K562 (cell line): Measurements from ENCODE around the gene PIN1. TPM values are rescaled to one million over a fixed set of nuclear protein-coding genes. Genes with fewer than 3 reads are reported as not detected.

Source experiments
- ATAC-seq: fragments of 200-7000 bp; cut with Tn5 transposase; 3 replicates; pipeline ENCODE4 v1.9.1; 2020; ENCODE audit warnings: moderate library complexity
- BruUV-seq: library from RNA; stranded (reverse); fragments of 400-500 nt; replicated peaks from 2 replicates; lab custom pipeline; 2021; lab: Mats Ljungman, UMichigan
- CTCF ChIA-PET: fragments of 300-600 bp; formaldehyde crosslinking; extraction: SDS; loops from one replicate; lab custom pipeline; 2021; ENCODE audit warnings: low intra/inter-chr PET ratio; lab: Yijun Ruan, JAX
- POLR2A ChIA-PET: fragments of 300-600, 350-650 bp; sonication (Branson Sonifier 250); formaldehyde crosslinking; extraction: SDS; loops from one replicate; lab custom pipeline; 2021; ENCODE audit warnings: antibody characterized with exemption, inconsistent platforms; lab: Yijun Ruan, JAX
- DNase-seq, 4 experiments: peaks; one replicate each; pipeline versions ENCODE4 v3.0.0 to v3.0.0-alpha.2; 2011 to 2018; ENCODE audit warnings: low spot score in 3 of 4, mixed read lengths in 3 of 4; ENCODE audit errors: extremely low read depth in 1 of 4
- FAIRE-seq: peaks from 2 replicates; lab custom pipeline; 2011; peaks lifted over from hg19 to GRCh38; lab: Jason Lieb, UNC
- H2AFZ ChIP-seq: 2 replicates; pipeline ENCODE4 v1.6.0; 2011; ENCODE audit warnings: low read depth, low read length, control low read depth, inconsistent platforms
- H3K27ac ChIP-seq: fragments of 200-600 bp; 3 replicates; pipeline ENCODE4 v1.8.0; 2011; ENCODE audit warnings: low read depth, mild to moderate bottlenecking, control low read depth, inconsistent platforms, low read length, moderate library complexity, mixed read lengths; ENCODE audit errors: extremely low read depth
- H3K27me3 ChIP-seq, 2 experiments: fragments of 300-600 bp in 1 of 2; 2 replicates in 1 of 2; 3 replicates in 1 of 2; pipeline versions ENCODE4 v1.6.0 to v1.8.0; 2011; ENCODE audit warnings: inconsistent platforms in 2 of 2, low read length in 2 of 2, mild to moderate bottlenecking in 1 of 2, mixed read lengths in 1 of 2, moderate library complexity in 1 of 2; ENCODE audit not compliant: control insufficient read depth in 2 of 2, insufficient read depth in 2 of 2
- H3K36me3 ChIP-seq: fragments of 300-600 bp; 3 replicates; pipeline ENCODE4 v1.8.0; 2011; ENCODE audit warnings: mild to moderate bottlenecking, low read length, inconsistent platforms; ENCODE audit not compliant: control insufficient read depth, insufficient read depth
- H3K4me1 ChIP-seq, 2 experiments: fragments of 200-600 bp in 1 of 2; replicated peaks in 1 of 2; 2 replicates in 1 of 2; 3 replicates in 1 of 2; pipeline versions ENCODE4 v1.5.1 to v1.8.0; 2011; ENCODE audit warnings: inconsistent platforms in 2 of 2, low read length in 2 of 2, mild to moderate bottlenecking in 1 of 2, mixed read lengths in 1 of 2, moderate library complexity in 1 of 2; ENCODE audit not compliant: control insufficient read depth in 2 of 2, insufficient read depth in 2 of 2
- H3K4me2 ChIP-seq: 2 replicates; pipeline ENCODE4 v1.6.1; 2011; ENCODE audit warnings: low read length, control low read depth, inconsistent platforms, mixed read lengths; ENCODE audit not compliant: insufficient read depth
- H3K4me3 ChIP-seq: fragments of 200-600 bp; sonication (generic), shearing (Covaris generic); 2 replicates; pipeline ENCODE4 v1.5.1; 2016; ENCODE audit warnings: control low read depth, inconsistent platforms
- H3K79me2 ChIP-seq: fragments of 200-600 bp; 3 replicates; pipeline ENCODE4 v1.8.0; 2011; ENCODE audit warnings: low read length, inconsistent platforms; ENCODE audit not compliant: control insufficient read depth, insufficient read depth
- H3K9ac ChIP-seq, 2 experiments: 2 replicates each; pipeline versions ENCODE4 v1.6.0 to v1.6.1; 2011; ENCODE audit warnings: low read depth in 2 of 2, low read length in 2 of 2, control low read depth in 1 of 2, inconsistent platforms in 1 of 2, mild to moderate bottlenecking in 1 of 2, mixed read lengths in 1 of 2; ENCODE audit not compliant: insufficient read depth in 1 of 2
- H3K9me1 ChIP-seq: one replicate; pipeline ENCODE4 v1.6.0; 2011; ENCODE audit warnings: inconsistent platforms, mild to moderate bottlenecking, low read length, moderate library complexity; ENCODE audit not compliant: control insufficient read depth, insufficient read depth
- H3K9me3 ChIP-seq: replicated peaks from 2 replicates; pipeline ENCODE4 v1.5.1; 2011; ENCODE audit warnings: low read depth, low read length, inconsistent platforms; ENCODE audit not compliant: control insufficient read depth, insufficient read depth
- H4K20me1 ChIP-seq: replicated peaks from 2 replicates; pipeline ENCODE4 v1.6.1; 2011; ENCODE audit warnings: low read length, inconsistent platforms, mixed read lengths; ENCODE audit not compliant: control insufficient read depth, insufficient read depth
- ESRRA ChIP-seq: fragments of 450-650 bp; IDR thresholded peaks from 2 replicates; pipeline ENCODE4 v1.6.1; 2014; ENCODE audit warnings: low read depth, mild to moderate bottlenecking, moderate library complexity, borderline replicate concordance
- ETV5 ChIP-seq: sonication (generic); formaldehyde crosslinking; IDR thresholded peaks from 2 replicates; pipeline ENCODE4 v1.4.0; 2020; ENCODE audit warnings: low read depth, mild to moderate bottlenecking, missing genetic modification reagents
- GABPB2 ChIP-seq: fragments of 250-450 bp; sonication (Bioruptor Pico); conservative IDR thresholded peaks from 2 replicates; pipeline ENCODE4 v1.5.1; 2021; ENCODE audit warnings: mild to moderate bottlenecking
- MTA2 ChIP-seq: fragments of 450-650 bp; IDR thresholded peaks from 2 replicates; pipeline ENCODE4 v1.6.1; 2016; ENCODE audit warnings: low read depth
- MYC ChIP-seq, 2 experiments: fragments of 250-450 bp in 1 of 2; sonication (Bioruptor Pico) in 1 of 2; IDR thresholded peaks; 2 replicates each; pipeline versions ENCODE4 v1.5.1 to v1.6.1; 2012 to 2021; ENCODE audit warnings: low read depth in 2 of 2, borderline replicate concordance in 1 of 2, improper control_type of control experiment in 1 of 2, low read length in 1 of 2, mild to moderate bottlenecking in 1 of 2, moderate library complexity in 1 of 2
- PCBP2 ChIP-seq: fragments of 200-400 bp; formaldehyde crosslinking; IDR thresholded peaks from 2 replicates; pipeline ENCODE4 v1.6.1; 2018; ENCODE audit warnings: low read length, low read depth, mild to moderate bottlenecking, moderate library complexity; ENCODE audit not compliant: poor library complexity, severe bottlenecking
- PHF20 ChIP-seq: fragments of 450-650 bp; IDR thresholded peaks from 2 replicates; pipeline ENCODE4 v1.6.1; 2018; ENCODE audit not compliant: partially characterized antibody
- POLR2A ChIP-seq: fragments of 450-650 bp; conservative IDR thresholded peaks from 2 replicates; pipeline ENCODE4 v1.6.1; 2016
- TRIM28 ChIP-seq: fragments of 450-650 bp; IDR thresholded peaks from 2 replicates; pipeline ENCODE4 v1.6.1; 2017
- WGBS: fragments of 100-300 bp; shearing (Covaris generic); methylation state at CpG from one replicate; pipeline ENCODE4 v1.1.6; 2016; ENCODE audit warnings: low coverage, mixed read lengths; ENCODE audit not compliant: insufficient coverage; ENCODE audit errors: missing lambda C conversion rate; 5-methylcytosine and 5-hydroxymethylcytosine counted together
- in situ Hi-C: fragments of 300-500 bp; cut with MboI; formaldehyde crosslinking; loops from 4 replicates; pipeline ENCODE4 v1.15.0; 2018; ENCODE audit warnings: inconsistent platforms, mixed read lengths
- intact Hi-C: fragments of 100-400 bp; cut with micrococcal nuclease; formaldehyde crosslinking; loops from 2 replicates; pipeline ENCODE4 v1.14.2; 2022
- polyA plus RNA-seq, 8 experiments: library from polyadenylated mRNA; depleted of rRNA in 4 of 8; stranded (reverse) in 5 of 8; unstranded in 3 of 8; fragments of >200 nt; fragmentation: Nextera tagmentation in 2 of 8; fragmentation: Illumina TruSeq in 1 of 8; extraction: Ambion mirVana in 2 of 8; extraction: Trizol in 1 of 8; gene quantifications; 2 replicates each; pipeline versions ENCODE4 v1.2.1 to v1.2.3, GENCODE V29; 2011 to 2014; ENCODE audit warnings: inconsistent platforms in 1 of 8, missing spikeins in 1 of 8
- total RNA-seq, 7 experiments: library from RNA; depleted of rRNA in 6 of 7; stranded (reverse); fragments of >200 nt in 6 of 7; fragmentation: Illumina TruSeq in 2 of 7; extraction: Trizol in 2 of 7; gene quantifications; 2 replicates each; pipeline versions ENCODE4 v1.2.1 to v1.2.3, GENCODE V29; 2011 to 2021; ENCODE audit warnings: low replicate concordance in 1 of 7
- TF ChIP-seq, protein P1 (sequence below), 3 experiments: fragments of 200-800 bp in 1 of 3; fragments of 250-450 bp in 1 of 3; fragments of 450-650 bp in 1 of 3; sonication (Bioruptor Pico) in 1 of 3; sonication (Bioruptor generic) in 1 of 3; formaldehyde crosslinking in 1 of 3; IDR thresholded peaks; 2 replicates each; pipeline versions ENCODE4 v1.6.1 to v1.8.0; 2016 to 2022; ENCODE audit warnings: mild to moderate bottlenecking in 2 of 3, missing genetic modification characterization in 2 of 3, missing compliant biosample characterization in 1 of 3, moderate library complexity in 1 of 3
- TF ChIP-seq, protein P2 (sequence below): sonication (generic); formaldehyde crosslinking; IDR thresholded peaks from 2 replicates; pipeline ENCODE4 v1.8.0; 2022; ENCODE audit warnings: mild to moderate bottlenecking, missing genetic modification reagents

The PIN1 gene
- total and polyA plus RNA-seq, 9 of the 15 experiments (the other 6 are each of a cell fraction or from before 2014, with no cell fraction given), result 1.6 to 178 (median 42.5) TPM

DNA sequence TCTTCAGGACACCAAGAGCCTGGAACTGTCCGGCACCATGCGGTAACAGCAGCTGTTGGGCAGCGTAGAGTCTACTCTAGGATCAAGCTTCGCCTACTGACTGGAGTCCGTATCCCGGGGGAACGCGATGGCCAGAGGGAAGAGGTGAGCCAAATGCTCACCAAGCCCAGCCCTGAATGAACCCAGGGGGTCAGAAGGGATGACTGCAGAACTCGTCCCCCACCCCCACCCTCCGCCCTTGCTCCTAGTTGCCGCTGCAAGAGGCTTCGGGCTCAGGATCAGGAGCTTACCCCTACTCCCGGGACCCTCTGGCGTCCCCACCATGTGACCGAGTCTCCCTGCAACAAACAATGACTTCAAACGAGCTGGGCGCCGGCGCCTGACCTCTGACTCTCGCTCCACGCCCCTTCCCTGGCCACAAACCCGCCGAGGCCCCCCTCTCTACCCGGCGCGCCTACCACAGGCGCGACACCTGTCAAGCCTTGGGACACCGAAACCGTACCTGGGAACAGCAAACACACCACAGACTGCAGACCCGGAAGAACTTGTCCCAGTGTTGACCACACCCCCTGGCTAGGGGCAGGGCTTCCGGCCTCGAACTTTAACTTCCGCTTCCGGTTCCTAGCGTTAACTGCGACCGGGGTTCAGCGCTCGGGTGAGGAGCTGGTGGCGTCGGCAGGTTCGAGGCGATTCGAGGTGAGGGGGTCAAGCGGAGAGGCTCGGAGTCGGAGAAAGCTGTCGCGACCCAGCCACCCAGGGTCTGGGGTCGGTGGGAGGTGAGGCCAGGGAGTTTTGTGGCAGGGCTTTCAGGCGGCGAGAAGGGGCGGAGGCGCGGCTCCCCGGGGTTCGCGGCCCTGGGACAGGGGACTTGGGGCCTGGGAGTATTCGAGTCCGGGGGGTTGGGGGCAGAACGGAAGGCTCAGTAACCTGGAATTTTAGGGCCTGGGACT is 7.6 kb upstream of the PIN1 start, which contains the start of gene UBL5:
Gene UBL5, plus strand, starts transcription at position 630 of the 950 bp plus-strand sequence. CDS start 420 bp downstream, outside the sequence.
- H3K9me3 ChIP-seq, result no peaks in the 10 kb centered on the region
- peak within 1 kb of the TSS; percentile 90 for H3K4me2 ChIP-seq
- no peaks in the 10 kb centered on the region; the same call in 1 of the 2 replicates for H4K20me1 ChIP-seq
- H3K27ac ChIP-seq, result peak within 1 kb of the TSS; percentile 66
- no peaks in the 10 kb centered on the region for H3K9me1 ChIP-seq
- POLR2A ChIA-PET, result interaction anchor here (0.5 to 1.6 kb wide), 8 partner anchors 9 to 1698 kb away, joined by 3 to 4 read pairs (median 4); no protein-coding TSS in a partner anchor
- in situ Hi-C loops, result no loop called here
- peaks cover 31% of the 10 kb centered on the region; the same call in 2 of the 3 replicates for H3K36me3 ChIP-seq
- FAIRE-seq (peak; percentile 95), DNase-seq (peak; percentile 85 to 96 (median 92)), ATAC-seq (peak; percentile 98)
- TSS peak; percentile 85 for BruUV-seq
- peak within 1 kb of the TSS; percentile 83 for H2AFZ ChIP-seq
- H3K9ac ChIP-seq, result peak within 1 kb of the TSS; percentile 88 to 99
- WGBS, result under 1% methylated on average over 54 of the region's 62 CpGs
- peaks cover 46% of the 10 kb centered on the region for H3K79me2 ChIP-seq
- CTCF ChIA-PET, result interaction anchor here (0.6 kb wide), 1 partner anchor 11 kb away, joined by 3 read pairs; no protein-coding TSS in a partner anchor
- intact Hi-C loops, result no loop called here
- peak within 1 kb of the TSS; percentile 80 for H3K4me3 ChIP-seq
- no peaks in the 10 kb centered on the region for H3K27me3 ChIP-seq
- peaks cover 2 to 15% of the 10 kb centered on the region in 2 experiments; a peak in 3 of 5 replicates for H3K4me1 ChIP-seq
- peak; percentile 52; the same call in 1 of the 2 replicates for TF ChIP-seq ETV5 (CRISPR knock-in tag)
- peak; percentile 70 for TF ChIP-seq MTA2
- TF ChIP-seq PHF20, result peak; percentile 94
- TF ChIP-seq MYC (IDR thresholded peaks at IDR 0.05; ENCODE audit: low read depth, low read length), result peak; percentile 75; the same call in 1 of the 2 replicates
- peak; percentile 49; the same call in 1 of the 2 replicates for TF ChIP-seq MYC (CRISPR knock-in tag; IDR thresholded peaks at IDR 0.05; ENCODE audit: borderline replicate concordance, low read depth)
- TF ChIP-seq GABPB2 (CRISPR knock-in tag), result no peak
- TF ChIP-seq, protein P1, sequence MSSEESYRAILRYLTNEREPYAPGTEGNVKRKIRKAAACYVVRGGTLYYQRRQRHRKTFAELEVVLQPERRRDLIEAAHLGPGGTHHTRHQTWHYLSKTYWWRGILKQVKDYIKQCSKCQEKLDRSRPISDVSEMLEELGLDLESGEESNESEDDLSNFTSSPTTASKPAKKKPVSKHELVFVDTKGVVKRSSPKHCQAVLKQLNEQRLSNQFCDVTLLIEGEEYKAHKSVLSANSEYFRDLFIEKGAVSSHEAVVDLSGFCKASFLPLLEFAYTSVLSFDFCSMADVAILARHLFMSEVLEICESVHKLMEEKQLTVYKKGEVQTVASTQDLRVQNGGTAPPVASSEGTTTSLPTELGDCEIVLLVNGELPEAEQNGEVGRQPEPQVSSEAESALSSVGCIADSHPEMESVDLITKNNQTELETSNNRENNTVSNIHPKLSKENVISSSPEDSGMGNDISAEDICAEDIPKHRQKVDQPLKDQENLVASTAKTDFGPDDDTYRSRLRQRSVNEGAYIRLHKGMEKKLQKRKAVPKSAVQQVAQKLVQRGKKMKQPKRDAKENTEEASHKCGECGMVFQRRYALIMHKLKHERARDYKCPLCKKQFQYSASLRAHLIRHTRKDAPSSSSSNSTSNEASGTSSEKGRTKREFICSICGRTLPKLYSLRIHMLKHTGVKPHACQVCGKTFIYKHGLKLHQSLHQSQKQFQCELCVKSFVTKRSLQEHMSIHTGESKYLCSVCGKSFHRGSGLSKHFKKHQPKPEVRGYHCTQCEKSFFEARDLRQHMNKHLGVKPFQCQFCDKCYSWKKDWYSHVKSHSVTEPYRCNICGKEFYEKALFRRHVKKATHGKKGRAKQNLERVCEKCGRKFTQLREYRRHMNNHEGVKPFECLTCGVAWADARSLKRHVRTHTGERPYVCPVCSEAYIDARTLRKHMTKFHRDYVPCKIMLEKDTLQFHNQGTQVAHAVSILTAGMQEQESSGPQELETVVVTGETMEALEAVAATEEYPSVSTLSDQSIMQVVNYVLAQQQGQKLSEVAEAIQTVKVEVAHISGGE (CRISPR knock-in tag; IDR thresholded peaks at IDR 0.05), result peak in 1 of 3 experiments; percentile 93; a peak in 3 of 6 replicates
- TF ChIP-seq TRIM28, result no peak
- peak; percentile 52; the same call in 1 of the 2 replicates for TF ChIP-seq ESRRA
- TF ChIP-seq POLR2A, result peak; percentile 96
- TF ChIP-seq, protein P2, sequence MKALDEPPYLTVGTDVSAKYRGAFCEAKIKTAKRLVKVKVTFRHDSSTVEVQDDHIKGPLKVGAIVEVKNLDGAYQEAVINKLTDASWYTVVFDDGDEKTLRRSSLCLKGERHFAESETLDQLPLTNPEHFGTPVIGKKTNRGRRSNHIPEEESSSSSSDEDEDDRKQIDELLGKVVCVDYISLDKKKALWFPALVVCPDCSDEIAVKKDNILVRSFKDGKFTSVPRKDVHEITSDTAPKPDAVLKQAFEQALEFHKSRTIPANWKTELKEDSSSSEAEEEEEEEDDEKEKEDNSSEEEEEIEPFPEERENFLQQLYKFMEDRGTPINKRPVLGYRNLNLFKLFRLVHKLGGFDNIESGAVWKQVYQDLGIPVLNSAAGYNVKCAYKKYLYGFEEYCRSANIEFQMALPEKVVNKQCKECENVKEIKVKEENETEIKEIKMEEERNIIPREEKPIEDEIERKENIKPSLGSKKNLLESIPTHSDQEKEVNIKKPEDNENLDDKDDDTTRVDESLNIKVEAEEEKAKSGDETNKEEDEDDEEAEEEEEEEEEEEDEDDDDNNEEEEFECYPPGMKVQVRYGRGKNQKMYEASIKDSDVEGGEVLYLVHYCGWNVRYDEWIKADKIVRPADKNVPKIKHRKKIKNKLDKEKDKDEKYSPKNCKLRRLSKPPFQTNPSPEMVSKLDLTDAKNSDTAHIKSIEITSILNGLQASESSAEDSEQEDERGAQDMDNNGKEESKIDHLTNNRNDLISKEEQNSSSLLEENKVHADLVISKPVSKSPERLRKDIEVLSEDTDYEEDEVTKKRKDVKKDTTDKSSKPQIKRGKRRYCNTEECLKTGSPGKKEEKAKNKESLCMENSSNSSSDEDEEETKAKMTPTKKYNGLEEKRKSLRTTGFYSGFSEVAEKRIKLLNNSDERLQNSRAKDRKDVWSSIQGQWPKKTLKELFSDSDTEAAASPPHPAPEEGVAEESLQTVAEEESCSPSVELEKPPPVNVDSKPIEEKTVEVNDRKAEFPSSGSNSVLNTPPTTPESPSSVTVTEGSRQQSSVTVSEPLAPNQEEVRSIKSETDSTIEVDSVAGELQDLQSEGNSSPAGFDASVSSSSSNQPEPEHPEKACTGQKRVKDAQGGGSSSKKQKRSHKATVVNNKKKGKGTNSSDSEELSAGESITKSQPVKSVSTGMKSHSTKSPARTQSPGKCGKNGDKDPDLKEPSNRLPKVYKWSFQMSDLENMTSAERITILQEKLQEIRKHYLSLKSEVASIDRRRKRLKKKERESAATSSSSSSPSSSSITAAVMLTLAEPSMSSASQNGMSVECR (CRISPR knock-in tag), result peak; percentile 82
- no peak for TF ChIP-seq PCBP2
